KMS-11 (cell line): ENCODE measurements around the gene TNFRSF21.
A peak's percentile ranks its signal among the peaks of the same experiment; 100 is the strongest.

Source experiments
- H2AFZ ChIP-seq: fragments of 200-600 bp; sonication (generic); 2 replicates; pipeline ENCODE4 v1.6.1; 2016; ENCODE audit warnings: antibody characterized with exemption, mixed run types, low read depth
- H3K27ac ChIP-seq: fragments of 200-600 bp; sonication (generic); 2 replicates; pipeline ENCODE4 v1.6.1; 2016; ENCODE audit warnings: mild to moderate bottlenecking, mixed run types
- H3K27me3 ChIP-seq: fragments of 200-600 bp; sonication (generic); 2 replicates; pipeline ENCODE4 v1.6.1; 2017; ENCODE audit warnings: mild to moderate bottlenecking, low read depth, mixed run types, moderate library complexity; ENCODE audit not compliant: insufficient read depth
- H3K36me3 ChIP-seq: fragments of 200-600 bp; sonication (generic); 2 replicates; pipeline ENCODE4 v1.6.1; 2017; ENCODE audit warnings: mild to moderate bottlenecking, mixed run types; ENCODE audit not compliant: insufficient read depth
- H3K4me1 ChIP-seq: fragments of 200-600 bp; sonication (generic); 2 replicates; pipeline ENCODE4 v1.6.1; 2016; ENCODE audit warnings: mild to moderate bottlenecking, low read depth, mixed run types; ENCODE audit not compliant: poor library complexity, severe bottlenecking
- H3K4me2 ChIP-seq: fragments of 200-600 bp; sonication (generic); 2 replicates; pipeline ENCODE4 v1.7.0; 2016; ENCODE audit warnings: mild to moderate bottlenecking, mixed run types
- H3K4me3 ChIP-seq: fragments of 200-600 bp; sonication (generic); IDR thresholded peaks from 2 replicates; pipeline ENCODE4 v1.6.1; 2017; ENCODE audit warnings: low read depth, low read length, mixed read lengths; ENCODE audit not compliant: insufficient read depth
- H3K79me2 ChIP-seq: fragments of 200-600 bp; sonication (generic); 2 replicates; pipeline ENCODE4 v1.6.1; 2016; ENCODE audit warnings: low read depth, mixed run types; ENCODE audit not compliant: insufficient read depth
- H3K9ac ChIP-seq: fragments of 200-600 bp; sonication (generic); 2 replicates; pipeline ENCODE4 v1.6.1; 2016; ENCODE audit warnings: mild to moderate bottlenecking, mixed run types
- H4K20me1 ChIP-seq: fragments of 200-600 bp; sonication (generic); 2 replicates; pipeline ENCODE4 v1.6.1; 2016; ENCODE audit warnings: mild to moderate bottlenecking, mixed run types; ENCODE audit not compliant: insufficient read depth
- TF ChIP-seq, protein P1 (sequence below): fragments of 200-600 bp; sonication (generic); conservative IDR thresholded peaks from 2 replicates; pipeline ENCODE4 v1.6.1; 2017; ENCODE audit warnings: low read depth, mild to moderate bottlenecking, antibody characterized with exemption, low read length, moderate library complexity, mixed read lengths

The TNFRSF21 gene

DNA sequence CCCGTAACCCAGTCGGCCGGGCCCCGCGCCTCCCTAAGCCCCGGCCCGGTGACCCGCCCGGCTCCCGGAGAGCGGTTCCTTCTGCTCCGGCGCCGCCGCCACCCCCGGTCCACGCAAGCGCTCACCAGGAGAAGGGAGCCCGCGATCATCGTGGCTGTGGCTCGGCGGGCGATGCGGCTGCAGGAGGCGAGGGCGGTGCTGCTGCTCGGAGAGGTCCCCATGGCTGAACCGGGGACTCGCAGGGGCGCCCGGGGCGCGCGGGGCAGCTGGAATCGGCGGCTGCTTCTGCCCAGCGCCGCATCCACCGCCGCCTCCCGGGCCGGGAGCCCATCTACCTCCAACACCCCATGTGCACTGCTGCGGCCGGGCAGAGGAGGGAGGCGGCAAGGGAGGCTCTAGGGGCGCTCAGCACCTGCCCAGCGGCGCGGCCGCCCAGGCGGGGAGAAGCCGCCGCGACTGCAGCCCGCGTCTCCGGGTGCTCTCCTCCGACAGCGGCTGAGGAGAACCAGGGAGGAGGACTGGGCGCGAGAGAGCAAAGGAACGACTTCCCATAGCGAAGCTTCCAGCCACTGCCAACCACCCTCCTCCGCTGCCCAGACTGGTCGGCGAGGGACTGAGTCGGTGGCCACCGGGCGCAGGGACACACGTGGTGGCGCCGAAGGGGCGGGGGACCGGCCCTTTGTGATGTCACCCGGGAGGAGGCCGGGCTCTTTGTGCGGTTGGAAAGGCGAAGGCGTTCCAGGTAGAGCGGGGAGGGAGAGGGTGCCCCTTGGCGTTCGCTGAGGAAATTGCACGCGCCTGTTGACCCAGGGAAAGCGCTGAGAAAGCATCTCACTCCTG is at the start of gene TNFRSF21:
TNFRSF21 (minus strand) TSS at position 615 of the 840 bp plus-strand sequence; CDS start at position 221, 394 bp downstream.
- peaks cover 19% of the 10 kb centered on the region; the same call in 1 of the 2 replicates for H3K79me2 ChIP-seq
- no peaks in the 10 kb centered on the region for H3K27me3 ChIP-seq
- peak within 1 kb of the TSS; percentile 96 for H2AFZ ChIP-seq
- TF ChIP-seq, protein P1, sequence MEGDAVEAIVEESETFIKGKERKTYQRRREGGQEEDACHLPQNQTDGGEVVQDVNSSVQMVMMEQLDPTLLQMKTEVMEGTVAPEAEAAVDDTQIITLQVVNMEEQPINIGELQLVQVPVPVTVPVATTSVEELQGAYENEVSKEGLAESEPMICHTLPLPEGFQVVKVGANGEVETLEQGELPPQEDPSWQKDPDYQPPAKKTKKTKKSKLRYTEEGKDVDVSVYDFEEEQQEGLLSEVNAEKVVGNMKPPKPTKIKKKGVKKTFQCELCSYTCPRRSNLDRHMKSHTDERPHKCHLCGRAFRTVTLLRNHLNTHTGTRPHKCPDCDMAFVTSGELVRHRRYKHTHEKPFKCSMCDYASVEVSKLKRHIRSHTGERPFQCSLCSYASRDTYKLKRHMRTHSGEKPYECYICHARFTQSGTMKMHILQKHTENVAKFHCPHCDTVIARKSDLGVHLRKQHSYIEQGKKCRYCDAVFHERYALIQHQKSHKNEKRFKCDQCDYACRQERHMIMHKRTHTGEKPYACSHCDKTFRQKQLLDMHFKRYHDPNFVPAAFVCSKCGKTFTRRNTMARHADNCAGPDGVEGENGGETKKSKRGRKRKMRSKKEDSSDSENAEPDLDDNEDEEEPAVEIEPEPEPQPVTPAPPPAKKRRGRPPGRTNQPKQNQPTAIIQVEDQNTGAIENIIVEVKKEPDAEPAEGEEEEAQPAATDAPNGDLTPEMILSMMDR, result peak; percentile 78
- H3K4me1 ChIP-seq, result peaks cover 19% of the 10 kb centered on the region
- no peaks in the 10 kb centered on the region for H3K36me3 ChIP-seq
- H3K27ac ChIP-seq, result peak within 1 kb of the TSS; percentile 48
- peak within 1 kb of the TSS; percentile 55 for H3K4me2 ChIP-seq
- no peaks in the 10 kb centered on the region for H4K20me1 ChIP-seq
- H3K4me3 ChIP-seq, result no peak within 1 kb of the TSS
- H3K9ac ChIP-seq, result peak within 1 kb of the TSS; percentile 85

DNA sequence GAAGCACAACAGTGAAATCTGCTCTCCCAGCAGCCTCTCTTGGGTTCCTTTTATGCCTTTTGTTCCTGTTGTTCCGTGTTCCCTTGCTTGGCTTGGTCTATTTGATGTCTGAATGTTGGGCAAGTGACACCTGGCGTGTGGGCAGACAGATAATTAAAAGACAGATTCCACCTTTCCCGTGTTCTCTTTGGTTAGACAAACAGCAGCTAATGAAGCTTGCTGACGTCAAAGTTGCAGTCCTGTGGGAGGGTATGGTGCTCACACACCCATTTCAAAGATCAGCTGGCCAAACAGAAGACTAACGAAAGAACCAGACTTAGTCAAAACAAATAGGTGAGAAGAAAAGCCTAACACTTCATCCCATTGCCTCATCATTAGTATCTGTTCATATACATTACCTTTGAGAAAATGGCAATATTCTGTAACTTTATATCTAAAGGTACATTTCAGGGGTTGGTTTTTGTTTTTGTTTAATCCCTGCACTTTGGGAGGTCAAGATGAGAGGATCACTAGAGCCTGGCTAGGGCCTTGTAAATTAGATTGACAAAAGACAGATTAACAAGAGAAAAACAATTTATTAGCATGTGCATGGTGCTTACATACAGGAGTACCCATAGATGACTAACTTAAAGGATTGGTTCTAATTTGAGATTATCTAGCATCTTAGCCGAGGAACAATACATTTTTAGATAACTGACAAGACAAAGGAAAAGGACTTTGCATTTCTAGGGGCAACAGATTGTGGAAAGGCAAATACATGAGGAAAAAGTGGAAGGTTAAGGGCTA is 48.9 kb upstream of the TNFRSF21 start:
- no peak overlapping the region for H2AFZ ChIP-seq
- H4K20me1 ChIP-seq, result no peaks in the 10 kb centered on the region
- H3K27me3 ChIP-seq, result no peaks in the 10 kb centered on the region
- no peaks in the 10 kb centered on the region; the same call in 1 of the 2 replicates for H3K36me3 ChIP-seq
- no peaks in the 10 kb centered on the region for H3K79me2 ChIP-seq
- TF ChIP-seq, protein P1, result no peak
- no peak overlapping the region for H3K27ac ChIP-seq
- H3K9ac ChIP-seq, result no peak overlapping the region
- H3K4me1 ChIP-seq, result peaks cover 7% of the 10 kb centered on the region
- no peak overlapping the region for H3K4me2 ChIP-seq
- H3K4me3 ChIP-seq, result no peak overlapping the region

GRCh38 chr6:47357827-47358226 is 48.1 kb upstream of the TNFRSF21 start:
- H3K4me2 ChIP-seq, result no peak overlapping the region
- H3K9ac ChIP-seq, result no peak overlapping the region
- no peaks in the 10 kb centered on the region; the same call in 1 of the 2 replicates for H3K36me3 ChIP-seq
- no peak overlapping the region for H2AFZ ChIP-seq
- TF ChIP-seq, protein P1, result no peak
- no peaks in the 10 kb centered on the region for H4K20me1 ChIP-seq
- no peak overlapping the region for H3K27ac ChIP-seq
- no peak overlapping the region for H3K4me3 ChIP-seq
- H3K4me1 ChIP-seq, result peaks cover 7% of the 10 kb centered on the region
- H3K79me2 ChIP-seq, result no peaks in the 10 kb centered on the region
- H3K27me3 ChIP-seq, result no peaks in the 10 kb centered on the region

GRCh38 chr6:47355496-47355895 is 45.8 kb upstream of the TNFRSF21 start:
- no peaks in the 10 kb centered on the region; the same call in 1 of the 2 replicates for H3K36me3 ChIP-seq
- peaks cover 3% of the 10 kb centered on the region for H3K4me1 ChIP-seq
- TF ChIP-seq, protein P1, result no peak
- no peak overlapping the region for H2AFZ ChIP-seq
- no peak overlapping the region for H3K9ac ChIP-seq
- H3K27me3 ChIP-seq, result no peaks in the 10 kb centered on the region
- no peaks in the 10 kb centered on the region for H4K20me1 ChIP-seq
- H3K4me2 ChIP-seq, result no peak overlapping the region
- no peaks in the 10 kb centered on the region for H3K79me2 ChIP-seq
- H3K27ac ChIP-seq, result no peak overlapping the region
- no peak overlapping the region for H3K4me3 ChIP-seq
